GM12878 (cell line): ENCODE measurements around the gene ZFYVE19. TPM values are rescaled to one million over a fixed set of nuclear protein-coding genes. Genes with fewer than 3 reads are reported as not detected.

Experiments
- BACH1 ChIP-seq: fragments of 450-650 bp; IDR thresholded peaks from 2 replicates; pipeline ENCODE4 v1.6.1; 2017; ENCODE audit warnings: mild to moderate bottlenecking, borderline replicate concordance
- BCL11A ChIP-seq: IDR thresholded peaks from 2 replicates; pipeline ENCODE4 v1.6.1; 2011; ENCODE audit warnings: low read depth, low read length
- EED ChIP-seq: sonication (generic); IDR thresholded peaks from 2 replicates; pipeline ENCODE4 v1.6.1; 2016; ENCODE audit warnings: antibody characterized with exemption, low read depth
- EGR1 ChIP-seq, 2 experiments: IDR thresholded peaks; 1 replicate in 1 of 2; 2 replicates in 1 of 2; pipeline ENCODE4 v1.6.1; 2011 to 2012; ENCODE audit warnings: low read depth in 2 of 2, low read length in 2 of 2, borderline replicate concordance in 1 of 2, mild to moderate bottlenecking in 1 of 2, moderate library complexity in 1 of 2
- HDAC2 ChIP-seq: fragments of 200-600 bp; sonication (generic); IDR thresholded peaks from 2 replicates; pipeline ENCODE4 v1.6.1; 2017
- MEF2B ChIP-seq: fragments of 450-650 bp; IDR thresholded peaks from 2 replicates; pipeline ENCODE4 v1.6.1; 2018; ENCODE audit warnings: mild to moderate bottlenecking, moderate library complexity; ENCODE audit not compliant: partially characterized antibody, poor library complexity, severe bottlenecking
- NBN ChIP-seq: fragments of 450-650 bp; IDR thresholded peaks from 2 replicates; pipeline ENCODE4 v1.6.1; 2016
- POLR2AphosphoS2 ChIP-seq: IDR thresholded peaks from 2 replicates; pipeline ENCODE4 v1.6.1; 2011; ENCODE audit warnings: low read depth, mild to moderate bottlenecking, low read length, improper control_type of control experiment, moderate library complexity
- SKIL ChIP-seq: fragments of 450-650 bp; IDR thresholded peaks from 2 replicates; pipeline ENCODE4 v1.6.1; 2017; ENCODE audit warnings: mild to moderate bottlenecking, low read depth, inconsistent platforms; ENCODE audit not compliant: poor library complexity, severe bottlenecking
- SUZ12 ChIP-seq: fragments of 200-600 bp; sonication (generic); IDR thresholded peaks from one replicate; pipeline ENCODE4 v1.6.1; 2018; ENCODE audit warnings: antibody characterized with exemption, mild to moderate bottlenecking; ENCODE audit not compliant: unreplicated experiment
- TCF3 ChIP-seq: IDR thresholded peaks from 2 replicates; pipeline ENCODE4 v1.6.1; 2012; ENCODE audit warnings: low read depth, mild to moderate bottlenecking, low read length, borderline replicate concordance; ENCODE audit not compliant: insufficient read depth
- WRNIP1 ChIP-seq: IDR thresholded peaks from 2 replicates; pipeline ENCODE4 v1.6.1; 2011; ENCODE audit warnings: low read depth, low read length, improper control_type of control experiment, borderline replicate concordance
- polyA plus RNA-seq, 11 experiments: library from polyadenylated mRNA; depleted of rRNA in 4 of 11; unstranded in 6 of 11; stranded (reverse) in 5 of 11; fragments of >200 nt; fragmentation: Nextera tagmentation in 4 of 11; fragmentation: Illumina TruSeq in 1 of 11; extraction: Ambion mirVana in 4 of 11; extraction: Trizol in 1 of 11; gene quantifications; 1 replicate in 1 of 11; 2 replicates in 10 of 11; pipeline versions ENCODE4 v1.2.1 to v1.2.3, GENCODE V29; 2011 to 2016; ENCODE audit warnings: inconsistent platforms in 2 of 11, missing spikeins in 2 of 11, low read depth in 1 of 11
- total RNA-seq, 4 experiments: library from RNA; depleted of rRNA in 3 of 4; stranded (reverse); fragments of >200 nt in 3 of 4; fragmentation: Illumina TruSeq in 1 of 4; extraction: Trizol in 1 of 4; gene quantifications; 2 replicates each; pipeline versions ENCODE4 v1.2.1 to v1.2.3, GENCODE V29; 2013 to 2021
- TF ChIP-seq, protein P1 (sequence below): IDR thresholded peaks from 2 replicates; pipeline ENCODE4 v1.6.1; 2012; ENCODE audit warnings: improper control_type of control experiment, low read depth, low read length; ENCODE audit not compliant: insufficient replicate concordance
- TF ChIP-seq, protein P2 (sequence below): fragments of 450-650 bp; IDR thresholded peaks from 2 replicates; pipeline ENCODE4 v1.6.1; 2017; ENCODE audit warnings: mild to moderate bottlenecking, moderate library complexity
- TF ChIP-seq, protein P3 (sequence below): fragments of 450-650 bp; IDR thresholded peaks from 2 replicates; pipeline ENCODE4 v1.6.1; 2017; ENCODE audit warnings: low read depth, mild to moderate bottlenecking, moderate library complexity

The ZFYVE19 gene
- total and polyA plus RNA-seq, 10 of the 15 experiments (the other 5 are each of a cell fraction or from before 2014, with no cell fraction given) = 1.7 to 36.3 (median 17.0) TPM

- TF ChIP-seq EGR1 (IDR thresholded peaks at IDR 0.05; ENCODE audit: borderline replicate concordance in 1 of 2, low read depth in 2 of 2, low read length in 2 of 2) (no peak), TCF3 (peak; percentile 79; the same call in 1 of the 2 replicates), NBN (0 out of 2 replicates have a peak, but pooled peaks have one; percentile 29), BACH1 (no peak), EED (peak; percentile 68), POLR2AphosphoS2 (no peak), BCL11A (no peak; the same call in 1 of the 2 replicates), WRNIP1 (no peak), MEF2B (peak; percentile 92), HDAC2 (no peak), SUZ12 (no peak), SKIL (no peak)
- TF ChIP-seq, protein P1, sequence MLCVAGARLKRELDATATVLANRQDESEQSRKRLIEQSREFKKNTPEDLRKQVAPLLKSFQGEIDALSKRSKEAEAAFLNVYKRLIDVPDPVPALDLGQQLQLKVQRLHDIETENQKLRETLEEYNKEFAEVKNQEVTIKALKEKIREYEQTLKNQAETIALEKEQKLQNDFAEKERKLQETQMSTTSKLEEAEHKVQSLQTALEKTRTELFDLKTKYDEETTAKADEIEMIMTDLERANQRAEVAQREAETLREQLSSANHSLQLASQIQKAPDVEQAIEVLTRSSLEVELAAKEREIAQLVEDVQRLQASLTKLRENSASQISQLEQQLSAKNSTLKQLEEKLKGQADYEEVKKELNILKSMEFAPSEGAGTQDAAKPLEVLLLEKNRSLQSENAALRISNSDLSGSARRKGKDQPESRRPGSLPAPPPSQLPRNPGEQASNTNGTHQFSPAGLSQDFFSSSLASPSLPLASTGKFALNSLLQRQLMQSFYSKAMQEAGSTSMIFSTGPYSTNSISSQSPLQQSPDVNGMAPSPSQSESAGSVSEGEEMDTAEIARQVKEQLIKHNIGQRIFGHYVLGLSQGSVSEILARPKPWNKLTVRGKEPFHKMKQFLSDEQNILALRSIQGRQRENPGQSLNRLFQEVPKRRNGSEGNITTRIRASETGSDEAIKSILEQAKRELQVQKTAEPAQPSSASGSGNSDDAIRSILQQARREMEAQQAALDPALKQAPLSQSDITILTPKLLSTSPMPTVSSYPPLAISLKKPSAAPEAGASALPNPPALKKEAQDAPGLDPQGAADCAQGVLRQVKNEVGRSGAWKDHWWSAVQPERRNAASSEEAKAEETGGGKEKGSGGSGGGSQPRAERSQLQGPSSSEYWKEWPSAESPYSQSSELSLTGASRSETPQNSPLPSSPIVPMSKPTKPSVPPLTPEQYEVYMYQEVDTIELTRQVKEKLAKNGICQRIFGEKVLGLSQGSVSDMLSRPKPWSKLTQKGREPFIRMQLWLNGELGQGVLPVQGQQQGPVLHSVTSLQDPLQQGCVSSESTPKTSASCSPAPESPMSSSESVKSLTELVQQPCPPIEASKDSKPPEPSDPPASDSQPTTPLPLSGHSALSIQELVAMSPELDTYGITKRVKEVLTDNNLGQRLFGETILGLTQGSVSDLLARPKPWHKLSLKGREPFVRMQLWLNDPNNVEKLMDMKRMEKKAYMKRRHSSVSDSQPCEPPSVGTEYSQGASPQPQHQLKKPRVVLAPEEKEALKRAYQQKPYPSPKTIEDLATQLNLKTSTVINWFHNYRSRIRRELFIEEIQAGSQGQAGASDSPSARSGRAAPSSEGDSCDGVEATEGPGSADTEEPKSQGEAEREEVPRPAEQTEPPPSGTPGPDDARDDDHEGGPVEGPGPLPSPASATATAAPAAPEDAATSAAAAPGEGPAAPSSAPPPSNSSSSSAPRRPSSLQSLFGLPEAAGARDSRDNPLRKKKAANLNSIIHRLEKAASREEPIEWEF = no peak
- TF ChIP-seq, protein P2, sequence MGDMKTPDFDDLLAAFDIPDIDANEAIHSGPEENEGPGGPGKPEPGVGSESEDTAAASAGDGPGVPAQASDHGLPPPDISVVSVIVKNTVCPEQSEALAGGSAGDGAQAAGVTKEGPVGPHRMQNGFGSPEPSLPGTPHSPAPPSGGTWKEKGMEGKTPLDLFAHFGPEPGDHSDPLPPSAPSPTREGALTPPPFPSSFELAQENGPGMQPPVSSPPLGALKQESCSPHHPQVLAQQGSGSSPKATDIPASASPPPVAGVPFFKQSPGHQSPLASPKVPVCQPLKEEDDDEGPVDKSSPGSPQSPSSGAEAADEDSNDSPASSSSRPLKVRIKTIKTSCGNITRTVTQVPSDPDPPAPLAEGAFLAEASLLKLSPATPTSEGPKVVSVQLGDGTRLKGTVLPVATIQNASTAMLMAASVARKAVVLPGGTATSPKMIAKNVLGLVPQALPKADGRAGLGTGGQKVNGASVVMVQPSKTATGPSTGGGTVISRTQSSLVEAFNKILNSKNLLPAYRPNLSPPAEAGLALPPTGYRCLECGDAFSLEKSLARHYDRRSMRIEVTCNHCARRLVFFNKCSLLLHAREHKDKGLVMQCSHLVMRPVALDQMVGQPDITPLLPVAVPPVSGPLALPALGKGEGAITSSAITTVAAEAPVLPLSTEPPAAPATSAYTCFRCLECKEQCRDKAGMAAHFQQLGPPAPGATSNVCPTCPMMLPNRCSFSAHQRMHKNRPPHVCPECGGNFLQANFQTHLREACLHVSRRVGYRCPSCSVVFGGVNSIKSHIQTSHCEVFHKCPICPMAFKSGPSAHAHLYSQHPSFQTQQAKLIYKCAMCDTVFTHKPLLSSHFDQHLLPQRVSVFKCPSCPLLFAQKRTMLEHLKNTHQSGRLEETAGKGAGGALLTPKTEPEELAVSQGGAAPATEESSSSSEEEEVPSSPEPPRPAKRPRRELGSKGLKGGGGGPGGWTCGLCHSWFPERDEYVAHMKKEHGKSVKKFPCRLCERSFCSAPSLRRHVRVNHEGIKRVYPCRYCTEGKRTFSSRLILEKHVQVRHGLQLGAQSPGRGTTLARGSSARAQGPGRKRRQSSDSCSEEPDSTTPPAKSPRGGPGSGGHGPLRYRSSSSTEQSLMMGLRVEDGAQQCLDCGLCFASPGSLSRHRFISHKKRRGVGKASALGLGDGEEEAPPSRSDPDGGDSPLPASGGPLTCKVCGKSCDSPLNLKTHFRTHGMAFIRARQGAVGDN = no peak
- TF ChIP-seq, protein P3, sequence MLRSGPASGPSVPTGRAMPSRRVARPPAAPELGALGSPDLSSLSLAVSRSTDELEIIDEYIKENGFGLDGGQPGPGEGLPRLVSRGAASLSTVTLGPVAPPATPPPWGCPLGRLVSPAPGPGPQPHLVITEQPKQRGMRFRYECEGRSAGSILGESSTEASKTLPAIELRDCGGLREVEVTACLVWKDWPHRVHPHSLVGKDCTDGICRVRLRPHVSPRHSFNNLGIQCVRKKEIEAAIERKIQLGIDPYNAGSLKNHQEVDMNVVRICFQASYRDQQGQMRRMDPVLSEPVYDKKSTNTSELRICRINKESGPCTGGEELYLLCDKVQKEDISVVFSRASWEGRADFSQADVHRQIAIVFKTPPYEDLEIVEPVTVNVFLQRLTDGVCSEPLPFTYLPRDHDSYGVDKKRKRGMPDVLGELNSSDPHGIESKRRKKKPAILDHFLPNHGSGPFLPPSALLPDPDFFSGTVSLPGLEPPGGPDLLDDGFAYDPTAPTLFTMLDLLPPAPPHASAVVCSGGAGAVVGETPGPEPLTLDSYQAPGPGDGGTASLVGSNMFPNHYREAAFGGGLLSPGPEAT = no peak
These were observed 37.4 kb upstream of the ZFYVE19 start, which contains the start of gene C15orf62 (continued) for GRCh38 chr15:40769274-40770146.
